ENCODE data around the gene ZBTB16.

The ZBTB16 gene

DNA sequence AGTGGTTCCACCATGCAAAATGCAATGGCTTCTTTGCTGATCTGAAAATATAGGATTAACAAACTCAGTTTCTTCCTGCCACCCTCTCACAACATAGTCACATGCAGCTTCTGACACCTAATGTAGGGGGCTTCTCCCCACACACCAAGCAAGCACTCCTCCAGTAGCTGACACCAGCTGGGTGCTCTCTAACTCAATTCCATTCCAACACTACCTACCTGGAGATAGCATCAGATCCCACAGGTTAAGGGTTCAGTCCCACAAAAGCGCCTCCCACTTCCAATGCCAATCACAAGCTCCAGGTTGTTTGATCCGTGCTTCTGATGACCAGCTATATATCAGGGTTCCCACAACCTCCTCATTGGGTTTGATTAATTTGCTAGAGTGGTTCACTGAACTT is 204.9 kb downstream of the ZBTB16 start:
- H3K27me3 ChIP-seq (ENCODE audit: insufficient read depth, low read depth): no peaks in the 10 kb centered on the region
- H3K4me1 ChIP-seq (ENCODE audit: low read depth, poor library complexity, severe bottlenecking): no peaks in the 10 kb centered on the region
- TF ChIP-seq, protein P1, sequence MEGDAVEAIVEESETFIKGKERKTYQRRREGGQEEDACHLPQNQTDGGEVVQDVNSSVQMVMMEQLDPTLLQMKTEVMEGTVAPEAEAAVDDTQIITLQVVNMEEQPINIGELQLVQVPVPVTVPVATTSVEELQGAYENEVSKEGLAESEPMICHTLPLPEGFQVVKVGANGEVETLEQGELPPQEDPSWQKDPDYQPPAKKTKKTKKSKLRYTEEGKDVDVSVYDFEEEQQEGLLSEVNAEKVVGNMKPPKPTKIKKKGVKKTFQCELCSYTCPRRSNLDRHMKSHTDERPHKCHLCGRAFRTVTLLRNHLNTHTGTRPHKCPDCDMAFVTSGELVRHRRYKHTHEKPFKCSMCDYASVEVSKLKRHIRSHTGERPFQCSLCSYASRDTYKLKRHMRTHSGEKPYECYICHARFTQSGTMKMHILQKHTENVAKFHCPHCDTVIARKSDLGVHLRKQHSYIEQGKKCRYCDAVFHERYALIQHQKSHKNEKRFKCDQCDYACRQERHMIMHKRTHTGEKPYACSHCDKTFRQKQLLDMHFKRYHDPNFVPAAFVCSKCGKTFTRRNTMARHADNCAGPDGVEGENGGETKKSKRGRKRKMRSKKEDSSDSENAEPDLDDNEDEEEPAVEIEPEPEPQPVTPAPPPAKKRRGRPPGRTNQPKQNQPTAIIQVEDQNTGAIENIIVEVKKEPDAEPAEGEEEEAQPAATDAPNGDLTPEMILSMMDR (conservative IDR thresholded peaks at IDR 0.05; ENCODE audit: low read depth, low read length): no peak
- no peak overlapping the region for H3K27ac ChIP-seq
- no peaks in the 10 kb centered on the region for H3K79me2 ChIP-seq (ENCODE audit: insufficient read depth, low read depth)
- H3K4me2 ChIP-seq: no peak overlapping the region
- no peaks in the 10 kb centered on the region for H4K20me1 ChIP-seq (ENCODE audit: insufficient read depth)
- no peak overlapping the region for H3K4me3 ChIP-seq (IDR thresholded peaks at IDR 0.05; ENCODE audit: insufficient read depth, low read depth, low read length)
- H3K36me3 ChIP-seq (ENCODE audit: insufficient read depth): no peaks in the 10 kb centered on the region
- no peak overlapping the region for H3K9ac ChIP-seq
- no peak overlapping the region for H2AFZ ChIP-seq (ENCODE audit: low read depth)

DNA sequence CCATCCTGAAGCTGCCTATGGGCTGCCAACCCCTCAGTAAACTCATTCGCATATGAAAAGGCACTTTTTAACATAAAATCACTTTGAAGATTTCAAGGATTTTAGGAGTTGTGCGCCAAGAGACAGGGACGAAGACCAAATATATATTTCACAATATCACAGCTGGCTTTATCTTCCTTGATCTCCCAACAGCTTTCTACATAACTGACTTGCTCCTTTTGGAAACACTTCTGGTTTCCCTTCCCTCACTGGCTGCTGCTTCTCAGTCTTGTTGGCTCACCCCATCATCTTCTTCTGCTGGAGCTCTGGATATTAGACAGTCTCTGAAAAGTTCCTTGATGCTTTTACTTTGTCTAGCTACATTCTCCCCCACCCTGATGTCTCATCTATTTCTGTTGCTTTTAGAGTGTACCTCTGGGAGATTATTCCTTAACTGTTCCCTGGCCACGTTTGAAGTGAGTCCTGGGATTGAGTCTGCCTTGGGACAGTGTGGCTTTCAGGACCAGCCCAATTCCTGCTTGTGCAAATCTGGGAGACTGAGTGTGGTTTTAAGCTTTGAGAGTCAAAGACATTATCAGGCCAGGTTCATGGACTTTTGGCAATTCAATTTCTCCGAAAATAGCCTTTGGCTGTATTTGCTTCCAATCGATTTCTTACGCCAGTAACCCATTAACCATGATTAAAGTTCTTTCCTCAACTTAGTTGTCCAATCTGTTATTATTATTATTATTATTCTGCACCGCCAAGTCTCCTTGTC is 205.8 kb downstream of the ZBTB16 start:
- Histone ChIP-seq H3K4me3 (IDR thresholded peaks at IDR 0.05; ENCODE audit: insufficient read depth, low read depth, low read length) (no peak overlapping the region), H3K36me3 (ENCODE audit: insufficient read depth) (no peaks in the 10 kb centered on the region), H3K27me3 (ENCODE audit: insufficient read depth, low read depth) (no peaks in the 10 kb centered on the region), H2AFZ (ENCODE audit: low read depth) (no peak overlapping the region), H3K27ac (no peak overlapping the region), H3K4me1 (ENCODE audit: low read depth, poor library complexity, severe bottlenecking) (no peaks in the 10 kb centered on the region), H4K20me1 (ENCODE audit: insufficient read depth) (no peaks in the 10 kb centered on the region), H3K4me2 (no peak overlapping the region), H3K9ac (no peak overlapping the region), H3K79me2 (ENCODE audit: insufficient read depth, low read depth) (no peaks in the 10 kb centered on the region)
- TF ChIP-seq, protein P1 (conservative IDR thresholded peaks at IDR 0.05; ENCODE audit: low read depth, low read length): no peak

DNA sequence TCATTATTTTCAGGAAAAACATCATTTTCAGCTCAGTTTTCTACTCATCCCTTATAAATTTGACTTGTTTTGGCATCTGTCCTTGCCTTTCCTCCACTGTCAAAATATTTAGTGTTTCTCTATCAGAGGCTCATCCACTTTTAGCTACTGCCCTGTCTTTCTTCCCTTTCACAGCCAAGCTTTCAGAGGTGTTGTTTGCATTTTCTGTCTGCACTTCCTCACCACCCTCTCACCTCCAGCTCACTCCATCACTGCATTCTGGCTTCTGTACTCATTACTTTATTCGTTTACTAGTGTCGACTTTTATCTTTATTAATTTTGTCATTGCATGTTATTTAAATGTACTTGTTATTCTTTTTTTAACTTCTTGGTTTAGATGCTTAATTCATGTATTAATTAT is 210.0 kb downstream of the ZBTB16 start:
- Histone ChIP-seq H4K20me1 (ENCODE audit: insufficient read depth) (no peaks in the 10 kb centered on the region), H3K27ac (no peak overlapping the region), H3K79me2 (ENCODE audit: insufficient read depth, low read depth) (no peaks in the 10 kb centered on the region), H3K4me2 (no peak overlapping the region), H3K36me3 (ENCODE audit: insufficient read depth) (no peaks in the 10 kb centered on the region), H3K9ac (no peak overlapping the region), H3K4me3 (IDR thresholded peaks at IDR 0.05; ENCODE audit: insufficient read depth, low read depth, low read length) (no peak overlapping the region), H2AFZ (ENCODE audit: low read depth) (no peak overlapping the region), H3K27me3 (ENCODE audit: insufficient read depth, low read depth) (no peaks in the 10 kb centered on the region), H3K4me1 (ENCODE audit: low read depth, poor library complexity, severe bottlenecking) (no peaks in the 10 kb centered on the region)
- TF ChIP-seq, protein P1 (conservative IDR thresholded peaks at IDR 0.05; ENCODE audit: low read depth, low read length): no peak

DNA sequence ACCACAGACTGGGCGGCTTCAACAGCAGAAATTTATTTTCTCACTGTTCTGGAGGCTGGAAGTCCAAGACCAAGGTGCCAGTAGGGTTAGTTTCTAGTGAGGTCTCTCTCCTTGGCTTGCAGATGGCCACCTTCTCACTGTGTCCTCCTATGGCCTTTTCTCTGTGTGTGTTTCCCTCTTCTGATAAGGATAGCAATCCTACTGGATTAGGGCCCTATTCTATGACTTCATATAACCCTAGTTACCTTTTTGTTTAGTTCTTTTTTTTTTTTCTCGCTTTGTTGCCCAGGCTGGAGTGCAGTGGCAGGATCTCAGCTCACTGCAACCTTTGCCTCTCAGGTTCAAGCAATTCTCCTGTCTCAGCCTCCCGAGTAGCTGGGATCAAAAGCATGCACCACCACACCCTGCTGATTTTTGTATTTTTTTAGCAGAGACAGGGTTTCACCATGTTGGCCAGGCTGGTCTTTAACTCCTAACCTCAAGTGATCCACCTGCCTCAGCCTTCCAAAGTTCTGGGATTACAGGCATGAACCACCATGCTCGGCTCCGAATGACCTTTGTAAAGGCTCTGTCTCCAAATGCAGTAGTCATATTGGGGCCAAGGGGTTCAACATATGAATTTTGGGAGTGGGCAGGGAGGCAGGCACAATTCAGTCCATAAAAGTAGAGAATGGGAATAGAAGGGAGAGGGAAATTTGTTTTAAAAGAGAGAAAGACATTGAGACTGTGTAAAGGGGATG is 211.2 kb downstream of the ZBTB16 start:
- H3K9ac ChIP-seq: no peak overlapping the region
- no peaks in the 10 kb centered on the region for H3K4me1 ChIP-seq (ENCODE audit: low read depth, poor library complexity, severe bottlenecking)
- H3K79me2 ChIP-seq (ENCODE audit: insufficient read depth, low read depth): no peaks in the 10 kb centered on the region
- H3K27ac ChIP-seq: no peak overlapping the region
- TF ChIP-seq, protein P1 (conservative IDR thresholded peaks at IDR 0.05; ENCODE audit: low read depth, low read length): no peak
- H2AFZ ChIP-seq (ENCODE audit: low read depth): no peak overlapping the region
- no peaks in the 10 kb centered on the region for H4K20me1 ChIP-seq (ENCODE audit: insufficient read depth)
- H3K36me3 ChIP-seq (ENCODE audit: insufficient read depth): no peaks in the 10 kb centered on the region
- H3K4me2 ChIP-seq: no peak overlapping the region
- no peak overlapping the region for H3K4me3 ChIP-seq (IDR thresholded peaks at IDR 0.05; ENCODE audit: insufficient read depth, low read depth, low read length)
- no peaks in the 10 kb centered on the region for H3K27me3 ChIP-seq (ENCODE audit: insufficient read depth, low read depth)
